ENCODE results near the gene VAV2. TPM values are rescaled to one million over a fixed set of nuclear protein-coding genes. Genes with fewer than 3 reads are reported as not detected.

The VAV2 gene
- total and polyA plus RNA-seq, 5 donors from 2014 or later, result 0.24 to 0.67 (median 0.37) TPM; not detected in 1

GRCh38 chr9:133786371-133786753 lies 205.8 kb downstream of the VAV2 start:
- DNase-seq, result no peak
- H3K27ac Mint-ChIP-seq, result no peak overlapping the region
- no peaks in the 10 kb centered on the region for H3K36me3 Mint-ChIP-seq
- H3K4me1 ChIP-seq (ENCODE audit: control insufficient read depth, insufficient read depth, low read length, poor library complexity, severe bottlenecking), result no peaks in the 10 kb centered on the region
- H3K27ac ChIP-seq (ENCODE audit: insufficient read depth, low read length, poor library complexity, severe bottlenecking), result no peak overlapping the region
- peak in 1 of 2 donors; percentile 30 for ATAC-seq (ENCODE audit: low read depth in 2 of 2)
- H3K36me3 ChIP-seq (ENCODE audit: control insufficient read depth, insufficient read depth, low read length), result no peaks in the 10 kb centered on the region
- no peak overlapping the region for H3K4me3 Mint-ChIP-seq
- H3K4me1 Mint-ChIP-seq, result no peaks in the 10 kb centered on the region
- no peaks in the 10 kb centered on the region for H3K9me3 ChIP-seq (ENCODE audit: control insufficient read depth in 2 of 2, low read length in 2 of 2)
- no peak overlapping the region for H3K4me3 ChIP-seq (ENCODE audit: low read depth, low read length)
- H3K27me3 ChIP-seq (ENCODE audit: control insufficient read depth, insufficient read depth, low read length), result no peaks in the 10 kb centered on the region
- H3K27me3 Mint-ChIP-seq, result no peaks in the 10 kb centered on the region
- no peaks in the 10 kb centered on the region for H3K9me3 Mint-ChIP-seq

GRCh38 chr9:133785753-133786370 lies 206.3 kb downstream of the VAV2 start:
- H3K27ac ChIP-seq (ENCODE audit: insufficient read depth, low read length, poor library complexity, severe bottlenecking), result no peak overlapping the region
- no peak overlapping the region for H3K4me3 ChIP-seq (ENCODE audit: low read depth, low read length)
- no peak overlapping the region for H3K4me3 Mint-ChIP-seq

GRCh38 chr9:133784731-133785561 lies 207.2 kb downstream of the VAV2 start:
- H3K27me3 ChIP-seq (ENCODE audit: control insufficient read depth, insufficient read depth, low read length), result no peaks in the 10 kb centered on the region
- H3K27ac Mint-ChIP-seq, result no peak overlapping the region
- H3K9me3 Mint-ChIP-seq, result no peaks in the 10 kb centered on the region
- no peaks in the 10 kb centered on the region for H3K36me3 Mint-ChIP-seq
- no peak overlapping the region for H3K27ac ChIP-seq (ENCODE audit: insufficient read depth, low read length, poor library complexity, severe bottlenecking)
- H3K9me3 ChIP-seq (ENCODE audit: control insufficient read depth in 2 of 2, low read length in 2 of 2), result no peaks in the 10 kb centered on the region
- DNase-seq (no peak), ATAC-seq (ENCODE audit: low read depth in 2 of 2) (no peak)
- no peaks in the 10 kb centered on the region for H3K4me1 Mint-ChIP-seq
- no peak overlapping the region for H3K4me3 Mint-ChIP-seq
- H3K4me3 ChIP-seq (ENCODE audit: low read depth, low read length), result no peak overlapping the region
- H3K27me3 Mint-ChIP-seq, result no peaks in the 10 kb centered on the region
- H3K36me3 ChIP-seq (ENCODE audit: control insufficient read depth, insufficient read depth, low read length), result no peaks in the 10 kb centered on the region
- H3K4me1 ChIP-seq (ENCODE audit: control insufficient read depth, insufficient read depth, low read length, poor library complexity, severe bottlenecking), result no peaks in the 10 kb centered on the region

More at GRCh38 chr9:133785753-133786370, 206.3 kb downstream of the VAV2 start:
- DNase-seq (no peak), ATAC-seq (ENCODE audit: low read depth in 2 of 2) (no peak)
- H3K9me3 ChIP-seq (ENCODE audit: control insufficient read depth in 2 of 2, low read length in 2 of 2), result no peaks in the 10 kb centered on the region
- no peaks in the 10 kb centered on the region for H3K9me3 Mint-ChIP-seq
- no peaks in the 10 kb centered on the region for H3K36me3 ChIP-seq (ENCODE audit: control insufficient read depth, insufficient read depth, low read length)
- no peaks in the 10 kb centered on the region for H3K4me1 Mint-ChIP-seq
- H3K27me3 ChIP-seq (ENCODE audit: control insufficient read depth, insufficient read depth, low read length), result no peaks in the 10 kb centered on the region
- no peaks in the 10 kb centered on the region for H3K27me3 Mint-ChIP-seq
- peak overlapping the region in 1 of 3 donors; percentile 18 for H3K27ac Mint-ChIP-seq
- no peaks in the 10 kb centered on the region for H3K4me1 ChIP-seq (ENCODE audit: control insufficient read depth, insufficient read depth, low read length, poor library complexity, severe bottlenecking)
- H3K36me3 Mint-ChIP-seq, result no peaks in the 10 kb centered on the region

- Mint-ChIP-seq H3K27ac (no peak overlapping the region), H3K4me1 (no peaks in the 10 kb centered on the region)
Observed at GRCh38 chr9:133783331-133783731, 208.8 kb downstream of the VAV2 start.

GRCh38 chr9:133782157-133783130 lies 209.7 kb downstream of the VAV2 start:
- Mint-ChIP-seq H3K27ac (no peak overlapping the region), H3K9me3 (no peaks in the 10 kb centered on the region), H3K27me3 (no peaks in the 10 kb centered on the region), H3K4me3 (no peak overlapping the region), H3K4me1 (no peaks in the 10 kb centered on the region), H3K36me3 (no peaks in the 10 kb centered on the region)
- ATAC-seq (ENCODE audit: low read depth in 2 of 2) (peak; percentile 38 to 51), DNase-seq (peak; percentile 29 to 69 (median 54))
- Histone ChIP-seq H3K9me3 (ENCODE audit: control insufficient read depth in 2 of 2, low read length in 2 of 2) (no peaks in the 10 kb centered on the region), H3K27ac (ENCODE audit: insufficient read depth, low read length, poor library complexity, severe bottlenecking) (no peak overlapping the region), H3K27me3 (ENCODE audit: control insufficient read depth, insufficient read depth, low read length) (no peaks in the 10 kb centered on the region), H3K36me3 (ENCODE audit: control insufficient read depth, insufficient read depth, low read length) (no peaks in the 10 kb centered on the region), H3K4me1 (ENCODE audit: control insufficient read depth, insufficient read depth, low read length, poor library complexity, severe bottlenecking) (no peaks in the 10 kb centered on the region), H3K4me3 (ENCODE audit: low read depth, low read length) (no peak overlapping the region)

More at GRCh38 chr9:133783331-133783731, 208.8 kb downstream of the VAV2 start:
- Mint-ChIP-seq H3K27me3 (no peaks in the 10 kb centered on the region), H3K36me3 (no peaks in the 10 kb centered on the region), H3K9me3 (no peaks in the 10 kb centered on the region), H3K4me3 (no peak overlapping the region)
- Histone ChIP-seq H3K27me3 (ENCODE audit: control insufficient read depth, insufficient read depth, low read length) (no peaks in the 10 kb centered on the region), H3K9me3 (ENCODE audit: control insufficient read depth in 2 of 2, low read length in 2 of 2) (no peaks in the 10 kb centered on the region), H3K27ac (ENCODE audit: insufficient read depth, low read length, poor library complexity, severe bottlenecking) (no peak overlapping the region), H3K36me3 (ENCODE audit: control insufficient read depth, insufficient read depth, low read length) (no peaks in the 10 kb centered on the region), H3K4me1 (ENCODE audit: control insufficient read depth, insufficient read depth, low read length, poor library complexity, severe bottlenecking) (no peaks in the 10 kb centered on the region), H3K4me3 (ENCODE audit: low read depth, low read length) (no peak overlapping the region)
- ATAC-seq (ENCODE audit: low read depth in 2 of 2) (no peak), DNase-seq (no peak)

GRCh38 chr9:133781828-133782135 lies 210.3 kb downstream of the VAV2 start:
- H3K36me3 ChIP-seq (ENCODE audit: control insufficient read depth, insufficient read depth, low read length), result no peaks in the 10 kb centered on the region
- no peak for DNase-seq

GRCh38 chr9:133780962-133781827 lies 210.9 kb downstream of the VAV2 start:
- Mint-ChIP-seq H3K4me3 (no peak overlapping the region), H3K9me3 (no peaks in the 10 kb centered on the region), H3K27ac (no peak overlapping the region), H3K4me1 (no peaks in the 10 kb centered on the region), H3K27me3 (no peaks in the 10 kb centered on the region), H3K36me3 (no peaks in the 10 kb centered on the region)
- no peak overlapping the region for H3K4me3 ChIP-seq (ENCODE audit: low read depth, low read length)
- H3K27ac ChIP-seq (ENCODE audit: insufficient read depth, low read length, poor library complexity, severe bottlenecking), result no peak overlapping the region
- no peaks in the 10 kb centered on the region for H3K4me1 ChIP-seq (ENCODE audit: control insufficient read depth, insufficient read depth, low read length, poor library complexity, severe bottlenecking)
- ATAC-seq (ENCODE audit: low read depth in 2 of 2) (no peak), DNase-seq (no peak)
- H3K36me3 ChIP-seq (ENCODE audit: control insufficient read depth, insufficient read depth, low read length), result no peaks in the 10 kb centered on the region
- H3K9me3 ChIP-seq (ENCODE audit: control insufficient read depth in 2 of 2, low read length in 2 of 2), result no peaks in the 10 kb centered on the region
- H3K27me3 ChIP-seq (ENCODE audit: control insufficient read depth, insufficient read depth, low read length), result no peaks in the 10 kb centered on the region

More at GRCh38 chr9:133781828-133782135, 210.3 kb downstream of the VAV2 start:
- Histone ChIP-seq H3K27ac (ENCODE audit: insufficient read depth, low read length, poor library complexity, severe bottlenecking) (no peak overlapping the region), H3K4me3 (ENCODE audit: low read depth, low read length) (no peak overlapping the region), H3K4me1 (ENCODE audit: control insufficient read depth, insufficient read depth, low read length, poor library complexity, severe bottlenecking) (no peaks in the 10 kb centered on the region), H3K9me3 (ENCODE audit: control insufficient read depth in 2 of 2, low read length in 2 of 2) (no peaks in the 10 kb centered on the region), H3K27me3 (ENCODE audit: control insufficient read depth, insufficient read depth, low read length) (no peaks in the 10 kb centered on the region)
- no peaks in the 10 kb centered on the region for H3K27me3 Mint-ChIP-seq
- H3K4me3 Mint-ChIP-seq, result no peak overlapping the region
- no peaks in the 10 kb centered on the region for H3K9me3 Mint-ChIP-seq
- no peaks in the 10 kb centered on the region for H3K36me3 Mint-ChIP-seq
- ATAC-seq (ENCODE audit: low read depth in 2 of 2), result no peak
- no peak overlapping the region for H3K27ac Mint-ChIP-seq
- H3K4me1 Mint-ChIP-seq, result no peaks in the 10 kb centered on the region

All from CD4-positive, CD25-positive, alpha-beta regulatory T cell (primary cell).